GM21576 (cell line): ENCODE results near the gene PSMD1.

Source experiments
- ATAC-seq: cut with Tn5 transposase; IDR thresholded peaks from one replicate; pipeline ENCODE4 v1.9.1; 2021; ENCODE audit warnings: mild to moderate bottlenecking, moderate library complexity; ENCODE audit not compliant: unreplicated experiment

The PSMD1 gene

GRCh38 chr2:231110551-231110950 lies 53.9 kb downstream of the PSMD1 start:
- no peak for ATAC-seq

GRCh38 chr2:231111987-231112386 lies 55.3 kb downstream of the PSMD1 start:
- no peak for ATAC-seq

- ATAC-seq = no peak
Observed at GRCh38 chr2:231113489-231113888, 56.8 kb downstream of the PSMD1 start.

DNA sequence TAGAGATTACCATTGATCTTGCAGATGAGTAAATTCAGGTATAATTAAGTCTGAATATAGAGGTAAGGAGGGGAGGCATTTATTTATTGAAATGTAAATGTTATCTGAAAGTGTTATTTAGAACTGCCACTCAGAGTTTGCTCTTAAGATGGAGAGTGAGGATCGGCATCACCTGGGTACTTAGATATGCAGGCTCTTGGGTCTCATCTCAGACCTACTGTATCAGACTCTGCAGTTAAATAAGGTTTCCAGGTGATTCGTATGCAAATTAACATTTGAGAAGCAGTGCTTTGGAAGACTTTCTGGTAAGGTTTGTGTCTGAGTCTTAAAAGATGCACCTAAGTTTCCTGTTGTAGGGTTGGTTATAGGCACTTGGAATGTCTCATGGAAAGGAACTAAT lies 59.0 kb downstream of the PSMD1 start:
- ATAC-seq = no peak

DNA sequence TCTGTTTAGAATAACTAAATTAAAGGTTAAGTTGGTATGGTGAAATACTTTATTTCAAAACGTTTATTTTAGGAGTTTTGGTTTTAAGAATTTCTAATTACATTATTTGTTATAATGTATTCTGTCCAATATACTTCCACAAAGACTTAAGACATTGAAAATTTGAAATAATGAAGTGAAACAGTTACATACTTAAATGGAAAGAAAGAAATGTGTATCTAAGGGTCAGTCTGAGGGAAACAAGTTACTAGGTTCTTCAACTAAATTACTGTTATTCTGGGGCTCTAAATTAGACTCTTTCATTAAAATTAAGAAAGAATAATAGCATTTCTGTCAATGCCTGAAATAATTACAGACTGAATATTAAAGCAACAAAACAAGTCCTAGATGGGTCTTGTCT lies 60.5 kb downstream of the PSMD1 start:
- ATAC-seq = no peak

DNA sequence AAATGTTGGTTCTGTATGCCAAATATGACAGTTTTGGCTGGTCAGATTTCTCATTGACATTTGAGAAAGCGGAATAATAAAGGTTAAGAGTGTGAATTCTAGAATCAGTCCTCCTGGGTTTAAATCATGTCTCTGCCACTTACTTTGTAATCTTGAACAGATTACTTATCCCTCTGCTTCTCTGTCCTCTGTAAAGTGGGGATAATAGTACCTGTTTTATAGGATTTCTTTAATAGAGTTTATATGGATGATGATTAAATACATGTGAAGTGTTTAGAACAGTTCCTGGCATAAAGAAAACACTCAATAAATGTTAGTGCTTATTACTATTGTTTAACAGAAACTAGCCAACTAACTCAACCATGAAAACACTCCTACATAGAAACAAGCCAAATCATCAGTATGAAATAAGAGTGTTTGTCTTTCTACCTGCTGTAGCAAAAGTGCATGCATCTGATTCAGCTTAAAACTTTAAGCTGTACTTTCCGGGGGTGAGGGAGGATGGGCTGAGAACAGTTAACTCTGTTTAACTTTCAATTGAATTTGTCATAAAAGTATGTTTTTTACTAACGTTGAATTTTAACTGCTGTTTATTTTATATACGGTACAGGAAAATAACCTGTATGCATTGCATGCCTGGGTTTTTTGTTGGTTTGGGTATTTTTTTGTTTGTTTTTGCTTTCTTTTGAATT lies 61.4 kb downstream of the PSMD1 start:
- ATAC-seq = no peak

GRCh38 chr2:231118614-231118942 lies 61.9 kb downstream of the PSMD1 start:
- ATAC-seq = no peak

- ATAC-seq = no peak
Observed at GRCh38 chr2:231123362-231123898, 66.8 kb downstream of the PSMD1 start.

- no peak for ATAC-seq
Observed at GRCh38 chr2:231124838-231125568, 68.3 kb downstream of the PSMD1 start, which contains the start of gene HTR2B. Gene HTR2B (minus strand): TSS chr2:231125042. CDS start chr2:231123764, 1,278 bp downstream.

DNA sequence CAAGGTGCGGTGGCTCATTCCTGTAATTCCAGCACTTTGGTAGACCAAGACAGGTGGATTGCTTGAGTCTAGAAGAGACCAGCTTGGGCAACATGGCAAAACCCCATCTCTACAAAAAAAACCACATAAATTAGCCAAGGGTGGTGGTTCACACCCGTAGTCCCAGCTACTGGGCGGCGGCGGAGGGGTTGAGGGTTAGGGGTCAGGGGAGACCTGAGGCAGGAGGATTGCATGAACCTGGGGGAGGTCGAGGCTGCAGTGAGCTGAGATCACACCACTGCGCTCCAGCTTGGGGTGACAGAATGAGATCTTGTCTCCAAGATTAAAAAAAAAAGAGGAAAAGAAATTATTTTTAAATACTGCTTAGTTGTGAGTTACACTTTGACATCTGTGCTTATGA lies 69.5 kb downstream of the PSMD1 start:
- no peak for ATAC-seq

DNA sequence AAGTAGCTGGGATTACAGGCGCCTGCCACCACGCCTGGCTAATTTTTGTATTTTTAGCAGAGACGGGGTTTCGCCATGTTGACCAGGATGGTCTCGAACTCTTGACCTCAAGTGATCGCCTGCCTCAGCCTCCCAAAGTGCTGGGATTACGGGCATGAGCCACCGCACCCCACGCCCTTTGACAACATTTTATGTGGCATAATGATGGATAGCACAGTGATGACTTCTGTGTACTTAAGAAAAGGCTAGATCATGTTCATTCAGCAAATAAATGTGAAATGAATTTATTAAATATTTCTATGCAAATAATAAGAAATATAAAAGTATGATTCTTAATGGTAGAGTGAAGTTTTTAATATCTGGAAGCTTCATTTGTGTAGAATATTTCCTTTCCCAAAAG lies 70.8 kb downstream of the PSMD1 start:
- no peak for ATAC-seq

- ATAC-seq = no peak
Observed at GRCh38 chr2:231127936-231128335, 71.3 kb downstream of the PSMD1 start.

DNA sequence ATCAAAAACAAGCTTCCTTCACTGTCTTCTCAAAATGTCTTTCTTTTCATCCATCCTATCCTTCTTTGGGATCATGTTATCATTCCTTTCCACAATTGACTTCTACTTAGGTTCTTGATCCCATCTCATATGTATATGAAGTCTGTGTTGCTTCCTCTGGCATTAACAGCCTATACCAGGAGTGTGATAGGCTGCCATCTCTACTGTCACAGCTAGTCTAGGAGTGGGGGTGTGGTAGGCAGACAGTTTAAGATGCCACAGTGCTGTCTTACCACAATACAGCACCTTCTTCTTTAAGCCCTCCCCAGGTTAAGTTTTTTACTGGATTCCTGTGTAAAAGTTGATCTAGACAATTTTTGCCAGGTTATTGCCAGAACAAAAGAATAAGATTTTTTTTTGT lies 71.9 kb downstream of the PSMD1 start:
- ATAC-seq = no peak

DNA sequence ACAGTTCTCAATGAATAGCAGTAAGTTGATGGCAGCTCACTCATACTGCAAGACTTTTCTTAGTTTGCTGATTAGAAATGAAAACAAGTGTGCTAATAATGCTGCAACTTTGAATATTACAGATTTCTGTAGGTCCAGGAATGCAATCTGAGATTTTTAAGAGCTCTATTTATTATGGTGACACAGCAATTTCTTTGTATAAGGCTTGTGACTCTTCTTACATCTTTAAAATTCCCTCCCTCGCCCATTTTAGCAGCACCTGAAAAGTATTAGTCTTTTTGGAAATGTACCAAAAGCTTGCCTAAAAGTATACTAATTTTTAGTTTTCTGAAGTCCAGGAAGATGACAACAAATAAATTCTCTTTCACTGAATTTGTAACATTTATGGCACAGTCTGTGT lies 72.5 kb downstream of the PSMD1 start:
- no peak for ATAC-seq

DNA sequence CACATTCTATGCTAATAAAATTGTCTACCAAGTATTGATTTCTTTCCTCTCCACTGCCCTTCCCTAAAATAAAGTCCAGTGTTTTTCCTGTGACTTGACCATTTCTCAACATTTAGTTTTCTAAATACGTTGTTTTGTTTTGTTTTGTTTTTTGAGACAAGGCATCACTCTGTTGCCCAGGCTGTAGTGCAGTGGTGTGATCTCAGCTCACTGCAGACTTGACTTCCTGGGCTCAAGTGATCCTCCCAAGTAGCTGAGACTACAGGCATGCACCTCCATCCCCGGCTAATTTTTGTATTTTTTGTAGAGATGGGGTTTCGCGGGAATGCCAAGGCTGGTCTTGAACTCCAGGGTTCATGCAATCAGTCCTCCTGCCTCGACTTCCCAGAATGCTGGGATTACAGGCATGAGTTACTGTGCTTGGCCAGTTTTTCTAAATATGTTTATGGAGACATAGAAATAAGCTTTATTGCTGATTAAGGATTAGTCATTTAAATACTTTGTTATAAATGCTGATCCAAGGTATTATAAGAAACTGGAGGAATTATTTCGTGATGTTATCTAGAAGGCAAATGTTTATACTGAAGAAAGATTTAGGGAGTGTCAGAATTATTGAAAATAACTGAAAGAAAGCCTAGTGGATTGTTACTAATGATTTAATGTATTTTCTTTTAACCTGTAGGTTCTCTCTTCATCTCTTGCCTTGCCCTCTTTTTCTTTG lies 73.8 kb downstream of the PSMD1 start:
- ATAC-seq = no peak

DNA sequence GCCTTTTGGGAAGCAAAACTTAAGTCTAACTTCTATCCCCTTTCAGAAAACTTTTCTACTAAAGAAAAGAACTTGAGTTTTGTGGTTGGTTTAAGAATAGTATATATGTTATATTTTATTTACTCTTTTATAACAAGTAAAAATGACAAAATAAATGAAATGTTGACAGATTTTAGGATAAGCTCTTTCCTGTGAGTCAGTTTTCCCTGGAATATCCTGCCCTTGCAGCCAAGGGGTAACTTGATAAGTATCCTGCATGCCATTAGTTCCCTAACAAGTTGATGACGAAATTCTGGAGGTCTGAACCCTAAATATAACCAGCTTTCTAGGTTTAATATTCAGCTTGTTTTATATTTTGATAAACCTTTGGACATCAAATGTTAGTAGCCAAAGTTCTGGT lies 75.5 kb downstream of the PSMD1 start:
- no peak for ATAC-seq

- no peak for ATAC-seq
Observed at GRCh38 chr2:231133365-231134099, 76.9 kb downstream of the PSMD1 start.

- no peak for ATAC-seq
Observed at GRCh38 chr2:231134910-231135655, 78.4 kb downstream of the PSMD1 start.

GRCh38 chr2:231138699-231139098 lies 82.0 kb downstream of the PSMD1 start:
- no peak for ATAC-seq

DNA sequence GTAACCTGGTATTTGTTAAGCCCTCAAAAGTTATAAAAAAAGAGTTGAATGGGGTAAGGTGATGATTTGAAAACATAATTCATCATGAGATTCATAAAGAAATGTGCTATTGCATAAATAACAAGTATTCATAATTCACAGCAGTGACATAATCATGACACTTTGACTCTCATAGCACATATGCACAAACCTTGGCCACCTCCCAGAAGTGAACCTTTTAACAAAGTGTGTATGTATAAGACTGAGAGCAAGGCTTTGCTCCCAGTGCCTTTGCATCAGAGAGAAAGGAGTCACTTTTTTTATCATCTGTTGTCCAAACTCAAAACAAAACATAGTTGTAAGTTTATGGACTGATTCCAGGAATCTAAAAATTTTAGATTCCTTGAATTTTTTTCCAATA lies 83.1 kb downstream of the PSMD1 start:
- no peak for ATAC-seq
